ENCODE data around the gene XPNPEP3.
A peak's percentile ranks its signal among the peaks of the same experiment; 100 is the strongest.

Gene XPNPEP3

DNA sequence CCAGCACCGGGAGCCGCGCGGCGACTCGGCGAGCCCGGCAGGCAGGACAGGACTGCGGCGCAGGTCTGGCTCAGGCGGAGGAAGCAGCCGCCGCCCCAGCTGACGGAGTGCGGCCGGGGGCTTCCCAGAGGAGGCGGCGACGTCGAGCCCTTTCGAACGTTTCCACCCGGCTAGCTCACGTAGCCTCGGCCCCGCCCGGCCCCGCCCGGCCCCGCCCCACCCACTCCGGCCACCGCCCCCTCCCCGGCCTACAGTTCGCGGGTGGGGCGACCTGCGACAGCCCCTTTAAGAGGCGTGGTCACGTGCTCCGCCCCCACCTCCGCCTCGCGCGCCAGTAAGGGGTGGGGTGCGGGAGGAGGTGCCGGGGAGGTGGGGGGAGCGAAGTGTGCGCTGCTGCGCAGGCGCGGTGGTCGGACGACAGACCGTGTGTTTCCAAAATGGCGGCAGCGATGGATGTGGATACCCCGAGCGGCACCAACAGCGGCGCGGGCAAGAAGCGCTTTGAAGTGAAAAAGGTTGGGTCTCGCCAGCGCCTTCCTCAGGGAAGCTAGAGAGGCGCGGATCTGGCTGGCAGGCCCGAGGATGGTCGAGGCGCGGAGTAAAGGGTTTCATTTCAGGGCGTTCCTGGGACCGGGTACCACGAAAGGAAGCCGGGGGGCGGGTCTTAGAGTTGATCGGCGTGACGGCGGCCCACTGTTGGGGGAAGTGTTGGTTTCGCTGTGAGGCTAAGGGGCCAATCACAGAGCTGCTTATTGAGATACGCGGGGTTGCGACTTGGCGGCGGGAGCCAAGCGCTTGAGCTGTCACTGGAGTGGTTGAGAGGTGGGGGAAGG is 94.2 kb downstream of the XPNPEP3 start, which contains the start of gene RBX1 (continued):
- TF ChIP-seq ZNF514 (tag by site-specific recombination; IDR thresholded peaks at IDR 0.05) = no peak
- TF ChIP-seq OVOL3 (tag by site-specific recombination; IDR thresholded peaks at IDR 0.05) = no peak
- peak; percentile 36 for TF ChIP-seq ZSCAN30 (tag by site-specific recombination; IDR thresholded peaks at IDR 0.05)
- TF ChIP-seq, protein P1, sequence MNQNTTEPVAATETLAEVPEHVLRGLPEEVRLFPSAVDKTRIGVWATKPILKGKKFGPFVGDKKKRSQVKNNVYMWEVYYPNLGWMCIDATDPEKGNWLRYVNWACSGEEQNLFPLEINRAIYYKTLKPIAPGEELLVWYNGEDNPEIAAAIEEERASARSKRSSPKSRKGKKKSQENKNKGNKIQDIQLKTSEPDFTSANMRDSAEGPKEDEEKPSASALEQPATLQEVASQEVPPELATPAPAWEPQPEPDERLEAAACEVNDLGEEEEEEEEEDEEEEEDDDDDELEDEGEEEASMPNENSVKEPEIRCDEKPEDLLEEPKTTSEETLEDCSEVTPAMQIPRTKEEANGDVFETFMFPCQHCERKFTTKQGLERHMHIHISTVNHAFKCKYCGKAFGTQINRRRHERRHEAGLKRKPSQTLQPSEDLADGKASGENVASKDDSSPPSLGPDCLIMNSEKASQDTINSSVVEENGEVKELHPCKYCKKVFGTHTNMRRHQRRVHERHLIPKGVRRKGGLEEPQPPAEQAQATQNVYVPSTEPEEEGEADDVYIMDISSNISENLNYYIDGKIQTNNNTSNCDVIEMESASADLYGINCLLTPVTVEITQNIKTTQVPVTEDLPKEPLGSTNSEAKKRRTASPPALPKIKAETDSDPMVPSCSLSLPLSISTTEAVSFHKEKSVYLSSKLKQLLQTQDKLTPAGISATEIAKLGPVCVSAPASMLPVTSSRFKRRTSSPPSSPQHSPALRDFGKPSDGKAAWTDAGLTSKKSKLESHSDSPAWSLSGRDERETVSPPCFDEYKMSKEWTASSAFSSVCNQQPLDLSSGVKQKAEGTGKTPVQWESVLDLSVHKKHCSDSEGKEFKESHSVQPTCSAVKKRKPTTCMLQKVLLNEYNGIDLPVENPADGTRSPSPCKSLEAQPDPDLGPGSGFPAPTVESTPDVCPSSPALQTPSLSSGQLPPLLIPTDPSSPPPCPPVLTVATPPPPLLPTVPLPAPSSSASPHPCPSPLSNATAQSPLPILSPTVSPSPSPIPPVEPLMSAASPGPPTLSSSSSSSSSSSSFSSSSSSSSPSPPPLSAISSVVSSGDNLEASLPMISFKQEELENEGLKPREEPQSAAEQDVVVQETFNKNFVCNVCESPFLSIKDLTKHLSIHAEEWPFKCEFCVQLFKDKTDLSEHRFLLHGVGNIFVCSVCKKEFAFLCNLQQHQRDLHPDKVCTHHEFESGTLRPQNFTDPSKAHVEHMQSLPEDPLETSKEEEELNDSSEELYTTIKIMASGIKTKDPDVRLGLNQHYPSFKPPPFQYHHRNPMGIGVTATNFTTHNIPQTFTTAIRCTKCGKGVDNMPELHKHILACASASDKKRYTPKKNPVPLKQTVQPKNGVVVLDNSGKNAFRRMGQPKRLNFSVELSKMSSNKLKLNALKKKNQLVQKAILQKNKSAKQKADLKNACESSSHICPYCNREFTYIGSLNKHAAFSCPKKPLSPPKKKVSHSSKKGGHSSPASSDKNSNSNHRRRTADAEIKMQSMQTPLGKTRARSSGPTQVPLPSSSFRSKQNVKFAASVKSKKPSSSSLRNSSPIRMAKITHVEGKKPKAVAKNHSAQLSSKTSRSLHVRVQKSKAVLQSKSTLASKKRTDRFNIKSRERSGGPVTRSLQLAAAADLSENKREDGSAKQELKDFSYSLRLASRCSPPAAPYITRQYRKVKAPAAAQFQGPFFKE (tag by site-specific recombination; IDR thresholded peaks at IDR 0.05; ENCODE audit: borderline replicate concordance) = no peak
- TF ChIP-seq, protein P2, sequence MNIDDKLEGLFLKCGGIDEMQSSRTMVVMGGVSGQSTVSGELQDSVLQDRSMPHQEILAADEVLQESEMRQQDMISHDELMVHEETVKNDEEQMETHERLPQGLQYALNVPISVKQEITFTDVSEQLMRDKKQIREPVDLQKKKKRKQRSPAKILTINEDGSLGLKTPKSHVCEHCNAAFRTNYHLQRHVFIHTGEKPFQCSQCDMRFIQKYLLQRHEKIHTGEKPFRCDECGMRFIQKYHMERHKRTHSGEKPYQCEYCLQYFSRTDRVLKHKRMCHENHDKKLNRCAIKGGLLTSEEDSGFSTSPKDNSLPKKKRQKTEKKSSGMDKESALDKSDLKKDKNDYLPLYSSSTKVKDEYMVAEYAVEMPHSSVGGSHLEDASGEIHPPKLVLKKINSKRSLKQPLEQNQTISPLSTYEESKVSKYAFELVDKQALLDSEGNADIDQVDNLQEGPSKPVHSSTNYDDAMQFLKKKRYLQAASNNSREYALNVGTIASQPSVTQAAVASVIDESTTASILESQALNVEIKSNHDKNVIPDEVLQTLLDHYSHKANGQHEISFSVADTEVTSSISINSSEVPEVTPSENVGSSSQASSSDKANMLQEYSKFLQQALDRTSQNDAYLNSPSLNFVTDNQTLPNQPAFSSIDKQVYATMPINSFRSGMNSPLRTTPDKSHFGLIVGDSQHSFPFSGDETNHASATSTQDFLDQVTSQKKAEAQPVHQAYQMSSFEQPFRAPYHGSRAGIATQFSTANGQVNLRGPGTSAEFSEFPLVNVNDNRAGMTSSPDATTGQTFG (tag by site-specific recombination; IDR thresholded peaks at IDR 0.05; ENCODE audit: borderline replicate concordance) = no peak
- no peak for TF ChIP-seq SCRT2 (tag by site-specific recombination; IDR thresholded peaks at IDR 0.05)
- TF ChIP-seq, protein P3, sequence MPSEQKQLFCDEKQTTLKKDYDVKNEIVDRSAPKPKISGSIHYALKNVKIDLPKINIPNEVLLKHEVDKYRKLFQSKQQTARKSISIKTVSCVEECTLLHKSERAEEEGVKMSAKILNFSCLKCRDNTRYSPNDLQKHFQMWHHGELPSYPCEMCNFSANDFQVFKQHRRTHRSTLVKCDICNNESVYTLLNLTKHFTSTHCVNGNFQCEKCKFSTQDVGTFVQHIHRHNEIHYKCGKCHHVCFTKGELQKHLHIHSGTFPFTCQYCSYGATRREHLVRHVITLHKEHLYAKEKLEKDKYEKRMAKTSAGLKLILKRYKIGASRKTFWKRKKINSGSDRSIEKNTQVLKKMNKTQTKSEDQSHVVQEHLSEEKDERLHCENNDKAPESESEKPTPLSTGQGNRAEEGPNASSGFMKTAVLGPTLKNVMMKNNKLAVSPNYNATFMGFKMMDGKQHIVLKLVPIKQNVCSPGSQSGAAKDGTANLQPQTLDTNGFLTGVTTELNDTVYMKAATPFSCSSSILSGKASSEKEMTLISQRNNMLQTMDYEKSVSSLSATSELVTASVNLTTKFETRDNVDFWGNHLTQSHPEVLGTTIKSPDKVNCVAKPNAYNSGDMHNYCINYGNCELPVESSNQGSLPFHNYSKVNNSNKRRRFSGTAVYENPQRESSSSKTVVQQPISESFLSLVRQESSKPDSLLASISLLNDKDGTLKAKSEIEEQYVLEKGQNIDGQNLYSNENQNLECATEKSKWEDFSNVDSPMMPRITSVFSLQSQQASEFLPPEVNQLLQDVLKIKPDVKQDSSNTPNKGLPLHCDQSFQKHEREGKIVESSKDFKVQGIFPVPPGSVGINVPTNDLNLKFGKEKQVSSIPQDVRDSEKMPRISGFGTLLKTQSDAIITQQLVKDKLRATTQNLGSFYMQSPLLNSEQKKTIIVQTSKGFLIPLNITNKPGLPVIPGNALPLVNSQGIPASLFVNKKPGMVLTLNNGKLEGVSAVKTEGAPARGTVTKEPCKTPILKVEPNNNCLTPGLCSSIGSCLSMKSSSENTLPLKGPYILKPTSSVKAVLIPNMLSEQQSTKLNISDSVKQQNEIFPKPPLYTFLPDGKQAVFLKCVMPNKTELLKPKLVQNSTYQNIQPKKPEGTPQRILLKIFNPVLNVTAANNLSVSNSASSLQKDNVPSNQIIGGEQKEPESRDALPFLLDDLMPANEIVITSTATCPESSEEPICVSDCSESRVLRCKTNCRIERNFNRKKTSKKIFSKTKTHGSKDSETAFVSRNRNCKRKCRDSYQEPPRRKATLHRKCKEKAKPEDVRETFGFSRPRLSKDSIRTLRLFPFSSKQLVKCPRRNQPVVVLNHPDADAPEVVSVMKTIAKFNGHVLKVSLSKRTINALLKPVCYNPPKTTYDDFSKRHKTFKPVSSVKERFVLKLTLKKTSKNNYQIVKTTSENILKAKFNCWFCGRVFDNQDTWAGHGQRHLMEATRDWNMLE (tag by site-specific recombination; conservative IDR thresholded peaks at IDR 0.05; ENCODE audit: low read depth) = peak; percentile 45; the same call in 1 of the 2 replicates
- TF ChIP-seq, protein P4, sequence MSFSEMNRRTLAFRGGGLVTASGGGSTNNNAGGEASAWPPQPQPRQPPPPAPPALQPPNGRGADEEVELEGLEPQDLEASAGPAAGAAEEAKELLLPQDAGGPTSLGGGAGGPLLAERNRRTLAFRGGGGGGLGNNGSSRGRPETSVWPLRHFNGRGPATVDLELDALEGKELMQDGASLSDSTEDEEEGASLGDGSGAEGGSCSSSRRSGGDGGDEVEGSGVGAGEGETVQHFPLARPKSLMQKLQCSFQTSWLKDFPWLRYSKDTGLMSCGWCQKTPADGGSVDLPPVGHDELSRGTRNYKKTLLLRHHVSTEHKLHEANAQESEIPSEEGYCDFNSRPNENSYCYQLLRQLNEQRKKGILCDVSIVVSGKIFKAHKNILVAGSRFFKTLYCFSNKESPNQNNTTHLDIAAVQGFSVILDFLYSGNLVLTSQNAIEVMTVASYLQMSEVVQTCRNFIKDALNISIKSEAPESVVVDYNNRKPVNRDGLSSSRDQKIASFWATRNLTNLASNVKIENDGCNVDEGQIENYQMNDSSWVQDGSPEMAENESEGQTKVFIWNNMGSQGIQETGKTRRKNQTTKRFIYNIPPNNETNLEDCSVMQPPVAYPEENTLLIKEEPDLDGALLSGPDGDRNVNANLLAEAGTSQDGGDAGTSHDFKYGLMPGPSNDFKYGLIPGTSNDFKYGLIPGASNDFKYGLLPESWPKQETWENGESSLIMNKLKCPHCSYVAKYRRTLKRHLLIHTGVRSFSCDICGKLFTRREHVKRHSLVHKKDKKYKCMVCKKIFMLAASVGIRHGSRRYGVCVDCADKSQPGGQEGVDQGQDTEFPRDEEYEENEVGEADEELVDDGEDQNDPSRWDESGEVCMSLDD (tag by site-specific recombination; IDR thresholded peaks at IDR 0.05) = peak; percentile 75; the same call in 1 of the 2 replicates
- TF ChIP-seq GLIS1 (tag by site-specific recombination; IDR thresholded peaks at IDR 0.05) = no peak
- TF ChIP-seq ZNF239 (tag by site-specific recombination; IDR thresholded peaks at IDR 0.05) = no peak
- TF ChIP-seq, protein P5, sequence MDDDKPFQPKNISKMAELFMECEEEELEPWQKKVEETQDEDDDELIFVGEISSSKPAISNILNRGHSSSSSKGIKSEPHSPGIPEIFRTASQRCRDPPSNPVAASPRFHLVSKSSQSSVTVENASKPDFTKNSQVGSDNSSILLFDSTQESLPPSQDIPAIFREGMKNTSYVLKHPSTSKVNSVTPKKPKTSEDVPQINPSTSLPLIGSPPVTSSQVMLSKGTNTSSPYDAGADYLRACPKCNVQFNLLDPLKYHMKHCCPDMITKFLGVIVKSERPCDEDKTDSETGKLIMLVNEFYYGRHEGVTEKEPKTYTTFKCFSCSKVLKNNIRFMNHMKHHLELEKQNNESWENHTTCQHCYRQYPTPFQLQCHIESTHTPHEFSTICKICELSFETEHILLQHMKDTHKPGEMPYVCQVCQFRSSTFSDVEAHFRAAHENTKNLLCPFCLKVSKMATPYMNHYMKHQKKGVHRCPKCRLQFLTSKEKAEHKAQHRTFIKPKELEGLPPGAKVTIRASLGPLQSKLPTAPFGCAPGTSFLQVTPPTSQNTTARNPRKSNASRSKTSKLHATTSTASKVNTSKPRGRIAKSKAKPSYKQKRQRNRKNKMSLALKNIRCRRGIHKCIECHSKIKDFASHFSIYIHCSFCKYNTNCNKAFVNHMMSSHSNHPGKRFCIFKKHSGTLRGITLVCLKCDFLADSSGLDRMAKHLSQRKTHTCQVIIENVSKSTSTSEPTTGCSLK (tag by site-specific recombination; IDR thresholded peaks at IDR 0.05) = no peak
- TF ChIP-seq ZNF416 (tag by site-specific recombination; IDR thresholded peaks at IDR 0.05) = no peak
- TF ChIP-seq, protein P6, sequence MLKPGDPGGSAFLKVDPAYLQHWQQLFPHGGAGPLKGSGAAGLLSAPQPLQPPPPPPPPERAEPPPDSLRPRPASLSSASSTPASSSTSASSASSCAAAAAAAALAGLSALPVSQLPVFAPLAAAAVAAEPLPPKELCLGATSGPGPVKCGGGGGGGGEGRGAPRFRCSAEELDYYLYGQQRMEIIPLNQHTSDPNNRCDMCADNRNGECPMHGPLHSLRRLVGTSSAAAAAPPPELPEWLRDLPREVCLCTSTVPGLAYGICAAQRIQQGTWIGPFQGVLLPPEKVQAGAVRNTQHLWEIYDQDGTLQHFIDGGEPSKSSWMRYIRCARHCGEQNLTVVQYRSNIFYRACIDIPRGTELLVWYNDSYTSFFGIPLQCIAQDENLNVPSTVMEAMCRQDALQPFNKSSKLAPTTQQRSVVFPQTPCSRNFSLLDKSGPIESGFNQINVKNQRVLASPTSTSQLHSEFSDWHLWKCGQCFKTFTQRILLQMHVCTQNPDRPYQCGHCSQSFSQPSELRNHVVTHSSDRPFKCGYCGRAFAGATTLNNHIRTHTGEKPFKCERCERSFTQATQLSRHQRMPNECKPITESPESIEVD (tag by site-specific recombination; IDR thresholded peaks at IDR 0.05) = no peak
- no peak for TF ChIP-seq ZNF776 (tag by site-specific recombination; IDR thresholded peaks at IDR 0.05; ENCODE audit: borderline replicate concordance)
- peak; percentile 85 for TF ChIP-seq KLF16 (tag by site-specific recombination; IDR thresholded peaks at IDR 0.05)
- no peak for TF ChIP-seq ZNF184 (tag by site-specific recombination; IDR thresholded peaks at IDR 0.05)
